HG03469 (cell line): ENCODE results near the gene KIAA1671.

Source experiments
- ATAC-seq: cut with Tn5 transposase; IDR thresholded peaks from one replicate; pipeline ENCODE4 v1.9.1; 2021; ENCODE audit warnings: mild to moderate bottlenecking, moderate library complexity, moderate number of reproducible peaks; ENCODE audit not compliant: unreplicated experiment

Gene KIAA1671

GRCh38 chr22:25032066-25032465 lies 79.5 kb downstream of the KIAA1671 start:
- ATAC-seq, result no peak

DNA sequence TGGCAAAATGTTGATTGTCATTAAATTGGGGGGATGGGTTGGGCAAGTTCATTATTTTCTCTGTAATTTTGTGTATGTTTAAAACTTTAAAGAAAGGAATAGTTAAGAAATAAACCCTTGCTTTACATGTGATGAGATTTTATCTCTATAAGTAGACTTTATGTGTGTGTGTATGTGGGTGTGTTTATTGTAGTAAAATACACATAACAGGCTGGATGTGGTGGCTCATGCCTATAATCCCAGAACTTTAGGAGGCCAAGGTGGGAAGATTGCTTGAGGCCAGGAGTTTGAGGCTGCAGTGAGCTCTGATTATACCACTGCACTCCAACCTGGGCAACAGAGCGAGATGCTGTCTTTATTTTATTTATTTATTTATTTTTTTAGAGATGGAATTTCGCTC lies 83.2 kb downstream of the KIAA1671 start:
- ATAC-seq, result no peak

DNA sequence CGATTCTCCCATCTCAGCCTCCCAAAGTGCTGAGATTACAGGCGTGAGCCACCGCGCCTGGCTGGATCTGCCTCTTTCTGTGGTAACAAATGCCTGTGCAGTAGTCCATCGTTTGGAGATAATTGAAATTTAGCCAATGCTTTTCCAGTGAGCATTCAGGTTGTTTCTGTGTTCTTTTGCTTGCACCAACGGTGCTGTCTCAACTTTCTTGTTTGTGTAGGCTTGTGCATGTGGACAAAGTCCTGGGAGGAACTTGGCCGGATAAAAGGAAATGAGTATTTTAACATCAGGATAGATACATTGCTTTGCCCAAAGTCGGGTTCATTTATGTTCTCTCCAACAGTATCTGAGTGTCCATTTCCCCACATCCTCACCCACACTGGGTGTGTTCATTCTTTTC lies 85.7 kb downstream of the KIAA1671 start:
- no peak for ATAC-seq

GRCh38 chr22:25038771-25039170 lies 86.3 kb downstream of the KIAA1671 start:
- ATAC-seq, result no peak

- no peak for ATAC-seq
Measured at GRCh38 chr22:25039255-25039654, 86.7 kb downstream of the KIAA1671 start.

- no peak for ATAC-seq
Measured at GRCh38 chr22:25039754-25040153, 87.2 kb downstream of the KIAA1671 start.

- ATAC-seq, result no peak
Measured at GRCh38 chr22:25045159-25045558, 92.6 kb downstream of the KIAA1671 start.

- no peak for ATAC-seq
Measured at GRCh38 chr22:25048071-25048470, 95.6 kb downstream of the KIAA1671 start.

GRCh38 chr22:25048659-25049647 lies 96.4 kb downstream of the KIAA1671 start:
- no peak for ATAC-seq

DNA sequence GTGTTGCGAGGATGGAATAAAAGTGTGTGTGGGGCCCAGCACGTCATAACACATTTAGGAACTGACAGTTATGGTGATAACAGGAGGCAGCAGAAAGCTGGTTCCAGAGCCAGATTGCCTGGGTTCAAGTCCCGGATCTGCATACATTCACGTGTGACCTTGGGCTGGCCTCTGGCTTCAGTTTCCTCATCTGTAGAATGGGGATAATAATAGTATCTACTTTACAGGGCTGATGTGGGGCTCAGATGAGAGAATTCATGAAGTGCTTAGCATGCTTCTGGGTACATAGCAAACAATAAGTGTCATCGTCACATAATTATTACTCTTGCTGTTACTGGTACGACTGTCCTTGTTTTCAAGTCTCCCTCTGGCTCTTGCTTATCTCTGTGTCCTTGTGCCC lies 97.3 kb downstream of the KIAA1671 start:
- ATAC-seq, result no peak

DNA sequence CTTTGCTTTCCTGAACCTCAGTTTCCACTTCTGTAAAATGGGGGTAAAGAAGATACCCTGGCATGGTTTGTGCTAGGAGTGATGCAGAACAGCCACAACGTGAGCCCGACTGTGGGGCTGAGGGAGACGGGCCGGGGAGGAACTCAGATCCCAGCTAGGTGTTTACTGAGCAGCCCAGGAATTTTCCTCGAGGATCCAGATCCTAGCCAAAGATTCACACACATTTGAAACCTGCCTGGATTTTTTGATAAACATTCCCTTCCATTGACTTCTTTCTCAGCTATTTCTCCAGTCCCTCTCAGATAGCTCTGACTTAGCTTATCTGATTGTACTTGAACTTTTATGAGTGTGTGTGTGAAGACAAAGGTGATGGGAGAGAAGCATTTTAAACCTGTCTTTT lies 98.0 kb downstream of the KIAA1671 start:
- ATAC-seq, result no peak

GRCh38 chr22:25051073-25051472 lies 98.6 kb downstream of the KIAA1671 start:
- no peak for ATAC-seq

DNA sequence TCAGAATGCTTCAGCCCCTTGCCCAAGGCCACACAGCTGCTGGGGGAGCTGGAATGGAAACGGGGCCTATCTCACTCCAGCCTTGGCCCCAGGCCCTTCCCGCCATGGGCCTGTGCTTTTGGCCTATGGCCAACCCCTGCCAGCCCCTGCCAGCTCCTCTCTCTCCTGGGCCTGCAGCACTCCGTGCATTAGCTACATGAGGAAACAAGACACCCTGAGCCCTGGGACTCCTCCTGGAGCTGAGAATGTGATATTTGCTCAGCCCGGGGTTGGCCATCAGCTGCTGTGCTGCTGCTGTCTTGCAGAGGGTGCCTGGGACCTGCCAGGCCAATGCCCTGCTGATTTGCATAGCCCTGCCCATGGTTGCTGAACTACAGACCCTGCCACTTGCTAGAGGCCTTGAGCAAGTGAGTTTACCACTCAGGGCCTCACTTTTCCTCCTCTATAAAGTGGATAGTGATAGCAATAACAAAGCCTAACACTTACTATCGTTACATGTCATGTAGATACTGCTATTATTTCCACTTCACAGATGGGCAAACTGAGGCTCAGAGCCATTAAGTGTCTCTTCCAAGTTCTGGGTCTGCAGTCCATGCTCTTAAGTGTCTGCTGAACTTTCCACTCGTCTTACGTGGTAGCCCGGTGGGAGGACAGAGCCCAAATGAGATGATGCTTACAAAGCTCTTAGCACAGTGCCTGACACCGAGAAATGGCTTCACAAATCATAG lies 99.6 kb downstream of the KIAA1671 start:
- ATAC-seq, result no peak

- no peak for ATAC-seq
Measured at GRCh38 chr22:25053153-25053805, 100.8 kb downstream of the KIAA1671 start.

GRCh38 chr22:25054943-25055511 lies 102.5 kb downstream of the KIAA1671 start:
- ATAC-seq, result no peak

GRCh38 chr22:25057013-25057881 lies 104.7 kb downstream of the KIAA1671 start:
- ATAC-seq, result no peak

GRCh38 chr22:25059438-25059837 lies 106.9 kb downstream of the KIAA1671 start:
- no peak for ATAC-seq

DNA sequence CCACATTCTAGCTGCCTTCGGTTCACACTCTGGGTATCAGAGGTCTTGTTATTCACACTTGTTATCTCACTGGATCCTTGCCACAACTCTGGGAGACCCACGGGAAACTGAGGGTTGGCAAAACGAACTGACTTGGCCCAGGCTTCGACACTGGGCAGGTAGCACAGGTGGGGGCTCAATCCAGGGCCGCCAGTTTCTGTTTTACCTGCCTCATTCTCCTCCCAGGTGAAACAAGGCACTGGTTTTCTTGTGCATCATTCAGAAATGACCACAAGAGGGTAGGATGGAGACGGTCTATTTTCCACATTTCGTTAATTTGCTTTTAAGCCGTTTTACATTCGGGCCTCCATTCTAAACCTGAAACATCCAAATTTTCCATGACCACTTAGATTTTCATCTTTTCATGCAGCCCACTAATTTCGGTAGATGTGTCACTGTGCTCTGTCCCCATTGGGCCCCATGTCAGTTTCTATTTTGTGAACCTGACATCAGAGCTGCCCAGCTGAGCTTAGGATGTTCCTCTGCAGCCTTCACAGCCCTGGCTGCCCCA lies 108.1 kb downstream of the KIAA1671 start:
- no peak for ATAC-seq

GRCh38 chr22:25061134-25061533 lies 108.6 kb downstream of the KIAA1671 start:
- ATAC-seq, result no peak
